RWPE2 (cell line): ENCODE measurements around the gene POLQ.
"Not testable (repeated sequence)": the region's sequence is repeated elsewhere in the genome, so short reads cannot be mapped to it uniquely, and the experiment has no call there.

Experiments used
- ATAC-seq: fragments of 200-7000 bp; cut with Tn5 transposase; 3 replicates; pipeline ENCODE4 v1.9.1; 2021; ENCODE audit warnings: low read depth
- DNase-seq: peaks from one replicate; pipeline ENCODE4 v3.0.0-alpha.2; 2020; ENCODE audit warnings: low spot score
- H3K27ac ChIP-seq: fragments of 450-650 bp; 2 replicates; pipeline ENCODE4 v1.5.1; 2017; ENCODE audit warnings: mild to moderate bottlenecking; ENCODE audit not compliant: poor library complexity, severe bottlenecking
- H3K27me3 ChIP-seq: fragments of 250-450 bp; sonication (Bioruptor Pico); 2 replicates; pipeline ENCODE4 v1.5.1; 2021; ENCODE audit warnings: mild to moderate bottlenecking, moderate library complexity; ENCODE audit not compliant: insufficient read depth, poor library complexity, severe bottlenecking
- H3K36me3 ChIP-seq: fragments of 250-450 bp; sonication (Bioruptor Pico); 2 replicates; pipeline ENCODE4 v1.5.1; 2020; ENCODE audit warnings: low read depth, mild to moderate bottlenecking, moderate library complexity
- H3K4me1 ChIP-seq: fragments of 250-450 bp; sonication (Bioruptor Pico); 2 replicates; pipeline ENCODE4 v1.5.1; 2021; ENCODE audit warnings: mild to moderate bottlenecking, moderate library complexity; ENCODE audit not compliant: insufficient read depth, poor library complexity, severe bottlenecking
- H3K4me3 ChIP-seq: fragments of 250-450 bp; sonication (Bioruptor Pico); 2 replicates; pipeline ENCODE4 v1.5.1; 2021; ENCODE audit warnings: mild to moderate bottlenecking, moderate library complexity; ENCODE audit not compliant: severe bottlenecking
- H3K9me3 ChIP-seq: fragments of 250-450 bp; sonication (Bioruptor Pico); 2 replicates; pipeline ENCODE4 v1.5.1; 2021; ENCODE audit warnings: mild to moderate bottlenecking, moderate library complexity; ENCODE audit not compliant: severe bottlenecking
- TF ChIP-seq, protein P1 (sequence below): fragments of 450-650 bp; IDR thresholded peaks from one replicate; pipeline ENCODE4 v1.5.1; 2017; ENCODE audit warnings: mild to moderate bottlenecking, moderate library complexity; ENCODE audit not compliant: poor library complexity, severe bottlenecking

POLQ gene

DNA sequence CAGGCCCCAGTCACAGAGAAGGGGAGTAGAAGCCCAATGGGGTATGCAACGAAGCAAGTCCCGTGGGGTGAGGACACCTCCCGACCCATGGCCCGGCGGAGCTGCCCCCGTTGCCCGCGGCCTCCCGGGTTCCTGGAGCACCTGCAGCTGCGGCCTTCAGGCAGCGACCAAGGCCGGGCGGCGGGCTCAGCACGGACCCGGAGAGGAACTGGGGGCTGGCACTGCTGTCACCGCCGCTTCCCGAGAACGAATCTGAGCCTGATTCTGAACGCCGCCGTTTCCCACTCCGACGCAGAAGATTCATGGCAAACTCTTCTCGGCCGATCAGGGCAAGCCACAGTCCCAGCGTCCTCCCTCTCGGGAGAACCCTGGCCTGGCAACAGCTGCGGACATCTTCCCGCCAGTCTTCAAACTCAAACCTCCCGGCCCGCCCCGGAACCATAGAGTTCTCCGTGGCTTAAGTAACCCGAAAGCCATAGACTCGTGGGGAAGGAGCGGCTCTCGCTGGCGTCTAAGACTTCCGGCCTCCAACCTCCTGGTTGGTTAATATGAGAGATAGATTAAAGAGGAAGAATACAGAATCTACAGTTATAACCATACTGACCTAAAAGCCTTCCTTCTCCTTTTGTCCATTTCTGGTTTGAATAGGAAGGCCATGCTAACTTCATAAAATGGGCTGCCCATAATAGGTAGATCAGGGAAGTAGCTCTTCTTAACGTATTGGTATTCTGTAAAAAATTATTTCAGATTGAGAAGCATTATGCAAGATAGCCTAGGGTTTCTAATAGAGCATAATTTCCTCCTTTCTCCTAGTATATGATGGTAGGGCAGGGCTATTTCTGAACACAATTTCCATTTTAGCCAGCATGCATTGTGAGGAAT lies at the start of gene POLQ:
TSS of gene POLQ (minus strand) at position 415 of the 882 bp plus-strand sequence. CDS start at position 304, 111 bp downstream.
- Histone ChIP-seq H3K4me3 (peak within 1 kb of the TSS; percentile 77), H3K27me3 (no peaks in the 10 kb centered on the region), H3K9me3 (no peaks in the 10 kb centered on the region), H3K4me1 (peaks cover 5% of the 10 kb centered on the region), H3K36me3 (peaks cover 35% of the 10 kb centered on the region), H3K27ac (peak within 1 kb of the TSS; percentile 42)
- DNase-seq: peak; percentile 90
- ATAC-seq: peak; percentile 97
- TF ChIP-seq, protein P1, sequence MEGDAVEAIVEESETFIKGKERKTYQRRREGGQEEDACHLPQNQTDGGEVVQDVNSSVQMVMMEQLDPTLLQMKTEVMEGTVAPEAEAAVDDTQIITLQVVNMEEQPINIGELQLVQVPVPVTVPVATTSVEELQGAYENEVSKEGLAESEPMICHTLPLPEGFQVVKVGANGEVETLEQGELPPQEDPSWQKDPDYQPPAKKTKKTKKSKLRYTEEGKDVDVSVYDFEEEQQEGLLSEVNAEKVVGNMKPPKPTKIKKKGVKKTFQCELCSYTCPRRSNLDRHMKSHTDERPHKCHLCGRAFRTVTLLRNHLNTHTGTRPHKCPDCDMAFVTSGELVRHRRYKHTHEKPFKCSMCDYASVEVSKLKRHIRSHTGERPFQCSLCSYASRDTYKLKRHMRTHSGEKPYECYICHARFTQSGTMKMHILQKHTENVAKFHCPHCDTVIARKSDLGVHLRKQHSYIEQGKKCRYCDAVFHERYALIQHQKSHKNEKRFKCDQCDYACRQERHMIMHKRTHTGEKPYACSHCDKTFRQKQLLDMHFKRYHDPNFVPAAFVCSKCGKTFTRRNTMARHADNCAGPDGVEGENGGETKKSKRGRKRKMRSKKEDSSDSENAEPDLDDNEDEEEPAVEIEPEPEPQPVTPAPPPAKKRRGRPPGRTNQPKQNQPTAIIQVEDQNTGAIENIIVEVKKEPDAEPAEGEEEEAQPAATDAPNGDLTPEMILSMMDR: no peak

DNA sequence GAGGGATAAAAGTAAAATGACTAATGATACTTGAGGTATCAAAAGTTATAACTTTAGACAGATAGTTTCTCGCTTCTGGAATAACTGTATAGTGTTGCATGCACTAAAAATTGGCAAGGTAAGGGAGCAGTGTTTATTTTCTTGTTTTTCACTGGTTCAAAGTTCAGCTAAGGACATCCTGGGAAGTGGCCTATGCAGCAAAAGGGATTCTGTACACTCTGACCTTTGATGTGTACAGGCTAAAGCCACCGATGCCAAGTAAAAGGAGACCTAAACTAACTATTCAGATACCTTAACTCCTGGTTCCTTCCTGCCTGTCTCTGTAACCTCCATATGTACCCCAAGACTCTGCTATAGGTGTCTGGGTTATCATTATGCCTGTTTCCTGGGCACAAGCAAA lies 49.1 kb upstream of the POLQ start:
- peaks cover 4% of the 10 kb centered on the region for H3K27me3 ChIP-seq
- no peaks in the 10 kb centered on the region for H3K36me3 ChIP-seq
- H3K27ac ChIP-seq: no peak overlapping the region
- no peak overlapping the region for H3K4me3 ChIP-seq
- TF ChIP-seq, protein P1: no peak
- H3K9me3 ChIP-seq: no peaks in the 10 kb centered on the region
- H3K4me1 ChIP-seq: no peaks in the 10 kb centered on the region
- ATAC-seq (no peak), DNase-seq (no peak)

DNA sequence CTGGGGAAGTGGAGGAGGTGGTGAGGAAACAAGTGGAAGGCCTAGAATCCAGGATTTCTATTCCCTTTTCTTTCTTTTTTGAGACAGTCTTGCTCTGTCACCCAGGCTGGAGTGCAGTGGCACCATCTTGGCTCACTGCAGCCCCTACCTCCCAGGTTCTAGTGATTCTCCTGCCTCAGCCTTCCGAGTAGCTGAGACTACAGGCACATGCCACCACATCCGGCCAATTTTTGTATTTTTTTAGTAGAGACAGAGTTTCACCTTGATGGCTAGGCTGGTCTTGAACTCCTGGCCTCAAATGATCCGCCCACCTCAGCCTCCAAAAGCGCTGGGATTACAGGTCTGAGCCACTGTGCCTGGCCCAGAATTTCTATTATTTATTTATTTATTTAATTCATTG lies 48.0 kb upstream of the POLQ start:
- DNase-seq, H3K9me3 ChIP-seq, H3K27ac ChIP-seq, H3K36me3 ChIP-seq, H3K4me1 ChIP-seq, H3K4me3 ChIP-seq, ATAC-seq, H3K27me3 ChIP-seq: not testable (repeated sequence)

DNA sequence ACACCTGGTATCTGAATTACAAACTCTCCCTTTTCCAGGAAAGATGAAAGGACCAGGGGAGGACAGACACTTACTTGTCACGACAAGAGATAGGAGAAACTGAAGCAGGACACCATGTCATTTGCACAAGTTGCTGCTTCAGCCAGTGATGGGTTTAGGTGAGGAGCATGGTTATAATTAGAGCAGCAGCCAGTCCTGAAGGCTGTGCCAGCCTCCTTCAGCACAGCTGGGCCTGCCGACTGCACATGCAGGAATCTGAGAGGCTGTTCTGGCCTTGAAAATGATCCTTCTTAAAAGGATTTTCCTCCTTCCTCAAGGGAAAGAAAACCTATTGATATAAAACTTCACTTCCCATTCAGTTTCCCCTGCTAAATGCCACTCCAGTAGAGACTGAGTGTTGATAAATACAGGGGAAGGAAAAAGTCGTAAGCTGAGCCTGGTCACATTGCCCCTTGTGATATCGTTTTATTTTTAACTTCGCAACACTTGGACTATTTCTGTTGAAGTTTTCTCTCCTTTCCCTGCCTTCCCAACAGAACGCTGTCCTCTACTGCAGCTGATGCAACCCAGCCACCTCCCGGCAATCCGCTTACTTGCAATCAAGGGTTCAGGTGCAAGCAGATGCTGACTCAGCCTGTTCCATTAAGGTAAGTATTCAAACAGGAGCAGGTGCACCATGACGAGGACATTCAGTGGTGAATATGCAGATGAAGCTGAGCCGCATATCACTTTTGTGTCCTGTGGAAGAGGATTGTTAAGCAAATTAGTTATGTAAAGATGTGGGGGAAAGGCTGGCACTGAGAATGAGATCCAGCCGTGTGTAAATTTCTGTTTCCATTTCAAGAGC lies 47.3 kb upstream of the POLQ start, which contains the start of gene FBXO40:
TSS of gene FBXO40 (plus strand) at position 524 of the 847 bp plus-strand sequence. CDS start 27,197 bp downstream, outside the sequence.
- Histone ChIP-seq H3K4me3 (no peak within 1 kb of the TSS), H3K4me1 (no peaks in the 10 kb centered on the region), H3K9me3 (no peaks in the 10 kb centered on the region), H3K27me3 (peaks cover 4% of the 10 kb centered on the region), H3K36me3 (no peaks in the 10 kb centered on the region), H3K27ac (no peak within 1 kb of the TSS)
- TF ChIP-seq, protein P1: no peak
- DNase-seq: no peak
- ATAC-seq: no peak

DNA sequence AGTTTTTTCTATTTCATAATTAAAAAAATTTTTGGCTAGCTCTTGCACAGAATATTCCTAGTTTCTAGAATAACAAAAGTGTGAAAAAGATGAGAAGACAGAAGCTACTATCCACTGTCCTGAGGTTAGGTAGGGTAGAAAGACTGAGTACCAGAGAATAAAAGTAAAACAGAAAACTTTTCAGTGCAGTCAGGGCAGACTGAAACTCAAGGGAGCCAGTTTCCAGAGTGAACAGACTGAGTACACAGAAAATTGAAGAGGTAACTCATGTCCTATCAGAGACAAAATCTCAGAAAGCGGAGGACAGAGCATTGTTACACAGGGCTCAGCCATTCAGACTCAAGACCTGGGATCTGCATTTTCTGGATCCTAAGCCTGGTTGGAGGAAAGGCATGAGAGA lies 38.6 kb upstream of the POLQ start:
- Histone ChIP-seq H3K4me3 (no peak overlapping the region), H3K9me3 (no peaks in the 10 kb centered on the region), H3K4me1 (no peaks in the 10 kb centered on the region), H3K27me3 (no peaks in the 10 kb centered on the region), H3K27ac (no peak overlapping the region), H3K36me3 (no peaks in the 10 kb centered on the region)
- TF ChIP-seq, protein P1: no peak
- no peak for ATAC-seq
- no peak for DNase-seq
